HCT116 (cell line): ENCODE measurements around the gene KLHDC7A.

Source experiments
- ATF3 ChIP-seq: IDR thresholded peaks from 2 replicates; pipeline ENCODE4 v1.6.1; 2012
- CTCF ChIP-seq, 3 experiments: fragments of 200-600 bp in 1 of 3; sonication (generic) in 1 of 3; IDR thresholded peaks in 2 of 3; conservative IDR thresholded peaks in 1 of 3; 2 replicates each; pipeline ENCODE4 v1.5.1; 2012 to 2017; ENCODE audit warnings: low read depth in 2 of 3, low read length in 2 of 3, antibody characterized with exemption in 1 of 3, borderline replicate concordance in 1 of 3, control low read depth in 1 of 3, mild to moderate bottlenecking in 1 of 3, mixed read lengths in 1 of 3, mixed run types in 1 of 3, moderate library complexity in 1 of 3; ENCODE audit not compliant: insufficient read depth in 1 of 3
- EZH2phosphoT487 ChIP-seq: fragments of 200-600 bp; IDR thresholded peaks from 2 replicates; pipeline ENCODE4 v1.6.1; 2018; ENCODE audit warnings: antibody characterized with exemption, borderline replicate concordance
- SP1 ChIP-seq: IDR thresholded peaks from 2 replicates; pipeline ENCODE4 v1.6.1; 2012; ENCODE audit warnings: low read depth

- no peak for TF ChIP-seq CTCF (IDR thresholded peaks at IDR 0.05 in 2 of 3, conservative IDR thresholded peaks at IDR 0.05 in 1 of 3; ENCODE audit: borderline replicate concordance in 1 of 3, insufficient read depth in 1 of 3, low read depth in 2 of 3, low read length in 2 of 3)
- TF ChIP-seq SP1, result no peak
- no peak for TF ChIP-seq ATF3
- no peak for TF ChIP-seq EZH2phosphoT487
Measured at GRCh38 chr1:18531503-18531845, 50.7 kb downstream of the KLHDC7A start.
